HepG2 (cell line): ENCODE results near the gene AFF2. TPM values are rescaled to one million over a fixed set of nuclear protein-coding genes. Genes with fewer than 3 reads are reported as not detected.

Source experiments
- ATAC-seq: fragments of 200-7000 bp; cut with Tn5 transposase; 3 replicates; pipeline ENCODE4 v1.9.1; 2020; ENCODE audit warnings: mild to moderate bottlenecking, moderate library complexity
- BruUV-seq: library from RNA; stranded (reverse); fragments of 400-500 nt; replicated peaks from 2 replicates; lab custom pipeline; 2021; lab: Mats Ljungman, UMichigan
- CTCF ChIA-PET: fragments of 300-600 bp; formaldehyde crosslinking; extraction: SDS; loops from one replicate; lab custom pipeline; 2021; ENCODE audit warnings: low total read pairs, inconsistent platforms, low intra/inter-chr PET ratio; lab: Yijun Ruan, JAX
- POLR2A ChIA-PET: fragments of 350-600 bp; sonication (Branson Sonifier 250); formaldehyde crosslinking; loops from one replicate; lab custom pipeline; 2020; ENCODE audit warnings: antibody characterized with exemption, inconsistent platforms; lab: Yijun Ruan, JAX
- DNase-seq: peaks from one replicate; pipeline ENCODE4 v3.0.0-alpha.2; 2015; ENCODE audit warnings: low spot score
- FAIRE-seq: peaks from 3 replicates; lab custom pipeline; 2011; peaks lifted over from hg19 to GRCh38; lab: Jason Lieb, UNC
- H2AFZ ChIP-seq: one replicate; pipeline ENCODE4 v1.6.1; 2011; ENCODE audit warnings: low read length, inconsistent platforms
- H3K27ac ChIP-seq: fragments of 300-600 bp; 3 replicates; pipeline ENCODE4 v1.8.0; 2011; ENCODE audit warnings: mixed run types, mild to moderate bottlenecking, mixed read lengths, low read length, inconsistent platforms; ENCODE audit not compliant: insufficient read depth; ENCODE audit errors: extremely low read length
- H3K27me3 ChIP-seq, 2 experiments: fragments of 200-600 bp in 1 of 2; 2 replicates in 1 of 2; 3 replicates in 1 of 2; pipeline versions ENCODE4 v1.6.0 to v1.8.0; 2011; ENCODE audit warnings: low read length in 2 of 2, mild to moderate bottlenecking in 2 of 2, moderate library complexity in 2 of 2, inconsistent platforms in 1 of 2; ENCODE audit not compliant: insufficient read depth in 2 of 2, control insufficient read depth in 1 of 2
- H3K36me3 ChIP-seq, 2 experiments: fragments of 200-600 bp in 1 of 2; replicated peaks in 1 of 2; 2 replicates in 1 of 2; 3 replicates in 1 of 2; pipeline versions ENCODE4 v1.5.1 to v1.8.0; 2011; ENCODE audit warnings: low read length in 2 of 2, inconsistent platforms in 1 of 2; ENCODE audit not compliant: insufficient read depth in 2 of 2, control insufficient read depth in 1 of 2
- H3K4me1 ChIP-seq: 2 replicates; pipeline ENCODE4 v1.5.1; 2012; ENCODE audit warnings: low read length, inconsistent platforms; ENCODE audit not compliant: insufficient read depth
- H3K4me2 ChIP-seq: 2 replicates; pipeline ENCODE4 v1.6.0; 2011; ENCODE audit warnings: low read depth, low read length, inconsistent platforms
- H3K4me3 ChIP-seq, 3 experiments: fragments of 200-600 bp in 1 of 3; sonication (generic), shearing (Covaris generic) in 1 of 3; replicated peaks in 1 of 3; 2 replicates each; pipeline ENCODE4 v1.5.1; 2011 to 2016; ENCODE audit warnings: low read length in 3 of 3, inconsistent platforms in 2 of 3, low read depth in 2 of 3, mild to moderate bottlenecking in 2 of 3, control low read depth in 1 of 3, mixed read lengths in 1 of 3; ENCODE audit not compliant: insufficient read depth in 1 of 3
- H3K79me2 ChIP-seq: one replicate; pipeline ENCODE4 v1.6.1; 2011; ENCODE audit warnings: low read length, inconsistent platforms; ENCODE audit not compliant: insufficient read depth
- H3K9ac ChIP-seq: 2 replicates; pipeline ENCODE4 v1.6.0; 2011; ENCODE audit warnings: mild to moderate bottlenecking, low read depth, low read length, inconsistent platforms; ENCODE audit not compliant: insufficient read depth
- H3K9me3 ChIP-seq: 2 replicates; pipeline ENCODE4 v1.5.1; 2012; ENCODE audit warnings: mild to moderate bottlenecking, low read length
- H4K20me1 ChIP-seq: 2 replicates; pipeline ENCODE4 v1.6.0; 2011; ENCODE audit warnings: inconsistent platforms, mild to moderate bottlenecking, low read length, moderate library complexity; ENCODE audit not compliant: insufficient read depth
- BCL3 ChIP-seq: sonication (generic); formaldehyde crosslinking; IDR thresholded peaks from 2 replicates; pipeline ENCODE4 v1.5.1; 2020; ENCODE audit warnings: mild to moderate bottlenecking, missing genetic modification reagents, moderate library complexity
- CBX2 ChIP-seq, 2 experiments: fragments of 200-600 bp in 1 of 2; sonication (generic); formaldehyde crosslinking in 1 of 2; IDR thresholded peaks; 2 replicates each; pipeline versions ENCODE4 v1.7.0 to v1.8.1; 2018 to 2022; ENCODE audit warnings: low read depth in 2 of 2, low read length in 1 of 2, mild to moderate bottlenecking in 1 of 2, missing genetic modification reagents in 1 of 2
- MAFF ChIP-seq: IDR thresholded peaks from 2 replicates; pipeline ENCODE4 v1.6.1; 2011; ENCODE audit warnings: low read depth, low read length, improper control_type of control experiment
- MAFK ChIP-seq, 2 experiments: IDR thresholded peaks in 1 of 2; conservative IDR thresholded peaks in 1 of 2; 2 replicates each; pipeline ENCODE4 v1.6.1; 2011; ENCODE audit warnings: improper control_type of control experiment in 2 of 2, low read length in 2 of 2
- NFE2L2 ChIP-seq: fragments of 150-350 bp; IDR thresholded peaks from 2 replicates; pipeline ENCODE4 v1.6.1; 2014; ENCODE audit warnings: low read length
- PHF21A ChIP-seq: sonication (generic); formaldehyde crosslinking; IDR thresholded peaks from 2 replicates; pipeline ENCODE4 v1.5.0; 2020; ENCODE audit warnings: mild to moderate bottlenecking, missing genetic modification reagents
- REPIN1 ChIP-seq: sonication (generic); formaldehyde crosslinking; IDR thresholded peaks from 2 replicates; pipeline ENCODE4 v1.8.0; 2022; ENCODE audit warnings: missing genetic modification reagents, low read depth, mild to moderate bottlenecking, borderline replicate concordance
- THAP8 ChIP-seq: sonication (generic); formaldehyde crosslinking; IDR thresholded peaks from 2 replicates; pipeline ENCODE4 v1.5.1; 2020; ENCODE audit warnings: missing genetic modification reagents, mild to moderate bottlenecking, borderline replicate concordance
- ZNF33A ChIP-seq: sonication (generic); formaldehyde crosslinking; IDR thresholded peaks from 2 replicates; pipeline ENCODE4 v1.5.1; 2020; ENCODE audit warnings: missing genetic modification reagents, mild to moderate bottlenecking, moderate library complexity, borderline replicate concordance
- ZNF468 ChIP-seq: sonication (generic); formaldehyde crosslinking; IDR thresholded peaks from 2 replicates; pipeline ENCODE4 v1.8.0; 2022; ENCODE audit warnings: mild to moderate bottlenecking, moderate library complexity, missing genetic modification reagents
- WGBS: methylation state at CpG from one replicate; pipeline ENCODE4 v1.1.6; 2017; ENCODE audit warnings: low lambda C conversion rate; 5-methylcytosine and 5-hydroxymethylcytosine counted together
- in situ Hi-C: cut with HindIII; loops from 2 replicates; pipeline ENCODE4 v1.10.0; 2017; ENCODE audit warnings: low pct_unique_long_range_greater_than_20kb; ENCODE audit not compliant: extremely low pct_ligation_motif_present
- intact Hi-C: fragments of 100-400 bp; cut with micrococcal nuclease; formaldehyde crosslinking; loops from one replicate; pipeline ENCODE4 v1.10.0; 2022; ENCODE audit not compliant: unreplicated experiment
- polyA plus RNA-seq, 8 experiments: library from polyadenylated mRNA; depleted of rRNA in 3 of 8; stranded (reverse) in 7 of 8; unstranded in 1 of 8; fragments of >200 nt; fragmentation: Illumina TruSeq in 4 of 8; extraction: Trizol in 4 of 8; gene quantifications; 2 replicates each; pipeline versions ENCODE4 v1.2.1 to v1.2.3, GENCODE V29; 2011 to 2016; ENCODE audit warnings: low read depth in 4 of 8, missing spikeins in 1 of 8, mixed read lengths in 1 of 8; ENCODE audit not compliant: insufficient read depth in 1 of 8
- total RNA-seq, 5 experiments: library from RNA; depleted of rRNA; stranded (reverse); fragments of >200 nt; fragmentation: Illumina TruSeq; extraction: Trizol; gene quantifications; 2 replicates each; pipeline ENCODE4 v1.2.3, GENCODE V29; 2016; ENCODE audit warnings: low read depth in 1 of 5
- TF ChIP-seq, protein P1 (sequence below): sonication (generic); formaldehyde crosslinking; IDR thresholded peaks from 2 replicates; pipeline ENCODE4 v1.4.0; 2020; ENCODE audit warnings: missing genetic modification reagents; ENCODE audit errors: not compliant biosample characterization
- TF ChIP-seq, protein P2 (sequence below): sonication (generic); formaldehyde crosslinking; IDR thresholded peaks from 2 replicates; pipeline ENCODE4 v1.8.1; 2023; ENCODE audit warnings: missing genetic modification reagents, inconsistent platforms, borderline replicate concordance
- TF ChIP-seq, protein P3 (sequence below): IDR thresholded peaks from 2 replicates; pipeline ENCODE4 v1.4.0; 2020; ENCODE audit warnings: mild to moderate bottlenecking, missing genetic modification reagents

The AFF2 gene
- total and polyA plus RNA-seq, 2 of the 13 experiments (the other 11 are each of a cell fraction or from before 2014, with no cell fraction given), result not detected

GRCh38 chrX:148856505-148856904 is 356.1 kb downstream of the AFF2 start:
- H3K27ac ChIP-seq, result no peak overlapping the region
- no peaks in the 10 kb centered on the region for H3K9me3 ChIP-seq
- DNase-seq, result no peak
- no peak overlapping the region for H3K4me2 ChIP-seq
- no peaks in the 10 kb centered on the region for H3K36me3 ChIP-seq
- no peak overlapping the region for H3K9ac ChIP-seq
- ChIA-PET CTCF (no interaction called here), POLR2A (no interaction called here)
- no peak for TF ChIP-seq ZNF33A (CRISPR knock-in tag)
- TF ChIP-seq REPIN1 (CRISPR knock-in tag), result no peak
- no peak for TF ChIP-seq ZNF468 (CRISPR knock-in tag)
- peak; percentile 30; the same call in 1 of the 2 replicates for TF ChIP-seq NFE2L2
- no peak for TF ChIP-seq THAP8 (CRISPR knock-in tag)
- TF ChIP-seq PHF21A (CRISPR knock-in tag), result no peak
- no peak for TF ChIP-seq BCL3 (CRISPR knock-in tag)
- TF ChIP-seq, protein P1, sequence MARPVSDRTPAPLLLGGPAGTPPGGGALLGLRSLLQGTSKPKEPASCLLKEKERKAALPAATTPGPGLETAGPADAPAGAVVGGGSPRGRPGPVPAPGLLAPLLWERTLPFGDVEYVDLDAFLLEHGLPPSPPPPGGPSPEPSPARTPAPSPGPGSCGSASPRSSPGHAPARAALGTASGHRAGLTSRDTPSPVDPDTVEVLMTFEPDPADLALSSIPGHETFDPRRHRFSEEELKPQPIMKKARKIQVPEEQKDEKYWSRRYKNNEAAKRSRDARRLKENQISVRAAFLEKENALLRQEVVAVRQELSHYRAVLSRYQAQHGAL (CRISPR knock-in tag), result no peak
- TF ChIP-seq, protein P2, sequence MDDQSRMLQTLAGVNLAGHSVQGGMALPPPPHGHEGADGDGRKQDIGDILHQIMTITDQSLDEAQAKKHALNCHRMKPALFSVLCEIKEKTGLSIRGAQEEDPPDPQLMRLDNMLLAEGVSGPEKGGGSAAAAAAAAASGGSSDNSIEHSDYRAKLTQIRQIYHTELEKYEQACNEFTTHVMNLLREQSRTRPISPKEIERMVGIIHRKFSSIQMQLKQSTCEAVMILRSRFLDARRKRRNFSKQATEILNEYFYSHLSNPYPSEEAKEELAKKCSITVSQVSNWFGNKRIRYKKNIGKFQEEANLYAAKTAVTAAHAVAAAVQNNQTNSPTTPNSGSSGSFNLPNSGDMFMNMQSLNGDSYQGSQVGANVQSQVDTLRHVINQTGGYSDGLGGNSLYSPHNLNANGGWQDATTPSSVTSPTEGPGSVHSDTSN, result no peak
- peak; percentile 52 to 73 for TF ChIP-seq MAFK (conservative IDR thresholded peaks at IDR 0.05 in 1 of 2, IDR thresholded peaks at IDR 0.05 in 1 of 2; ENCODE audit: low read length in 2 of 2)
- TF ChIP-seq CBX2 (IDR thresholded peaks at IDR 0.05; ENCODE audit: low read depth, low read length), result no peak
- no peak for TF ChIP-seq CBX2 (CRISPR knock-in tag; IDR thresholded peaks at IDR 0.05; ENCODE audit: low read depth)
- TF ChIP-seq, protein P3, sequence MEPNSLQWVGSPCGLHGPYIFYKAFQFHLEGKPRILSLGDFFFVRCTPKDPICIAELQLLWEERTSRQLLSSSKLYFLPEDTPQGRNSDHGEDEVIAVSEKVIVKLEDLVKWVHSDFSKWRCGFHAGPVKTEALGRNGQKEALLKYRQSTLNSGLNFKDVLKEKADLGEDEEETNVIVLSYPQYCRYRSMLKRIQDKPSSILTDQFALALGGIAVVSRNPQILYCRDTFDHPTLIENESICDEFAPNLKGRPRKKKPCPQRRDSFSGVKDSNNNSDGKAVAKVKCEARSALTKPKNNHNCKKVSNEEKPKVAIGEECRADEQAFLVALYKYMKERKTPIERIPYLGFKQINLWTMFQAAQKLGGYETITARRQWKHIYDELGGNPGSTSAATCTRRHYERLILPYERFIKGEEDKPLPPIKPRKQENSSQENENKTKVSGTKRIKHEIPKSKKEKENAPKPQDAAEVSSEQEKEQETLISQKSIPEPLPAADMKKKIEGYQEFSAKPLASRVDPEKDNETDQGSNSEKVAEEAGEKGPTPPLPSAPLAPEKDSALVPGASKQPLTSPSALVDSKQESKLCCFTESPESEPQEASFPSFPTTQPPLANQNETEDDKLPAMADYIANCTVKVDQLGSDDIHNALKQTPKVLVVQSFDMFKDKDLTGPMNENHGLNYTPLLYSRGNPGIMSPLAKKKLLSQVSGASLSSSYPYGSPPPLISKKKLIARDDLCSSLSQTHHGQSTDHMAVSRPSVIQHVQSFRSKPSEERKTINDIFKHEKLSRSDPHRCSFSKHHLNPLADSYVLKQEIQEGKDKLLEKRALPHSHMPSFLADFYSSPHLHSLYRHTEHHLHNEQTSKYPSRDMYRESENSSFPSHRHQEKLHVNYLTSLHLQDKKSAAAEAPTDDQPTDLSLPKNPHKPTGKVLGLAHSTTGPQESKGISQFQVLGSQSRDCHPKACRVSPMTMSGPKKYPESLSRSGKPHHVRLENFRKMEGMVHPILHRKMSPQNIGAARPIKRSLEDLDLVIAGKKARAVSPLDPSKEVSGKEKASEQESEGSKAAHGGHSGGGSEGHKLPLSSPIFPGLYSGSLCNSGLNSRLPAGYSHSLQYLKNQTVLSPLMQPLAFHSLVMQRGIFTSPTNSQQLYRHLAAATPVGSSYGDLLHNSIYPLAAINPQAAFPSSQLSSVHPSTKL (CRISPR knock-in tag), result no peak
- TF ChIP-seq MAFF, result peak; percentile 56; the same call in 1 of the 2 replicates
- ATAC-seq, result no peak
- no peaks in the 10 kb centered on the region for H4K20me1 ChIP-seq
- H3K4me1 ChIP-seq, result no peaks in the 10 kb centered on the region
- no peak overlapping the region for H3K4me3 ChIP-seq
- WGBS, result 5% methylated on average over 1 of the region's 1 CpG
- no peak for FAIRE-seq
- no peaks in the 10 kb centered on the region for H3K79me2 ChIP-seq
- BruUV-seq, result no TSS peak
- no peak overlapping the region for H2AFZ ChIP-seq
- intact Hi-C loops (no loop called here), in situ Hi-C loops (no loop called here)
- no peaks in the 10 kb centered on the region for H3K27me3 ChIP-seq
